LNCaP clone FGC (cell line): Measurements from ENCODE around the gene MYO10.
"Not testable (repeated sequence)": the region's sequence is repeated elsewhere in the genome, so short reads cannot be mapped to it uniquely, and the experiment has no call there.

ENCODE experiments used
- DNase-seq: peaks from one replicate; pipeline ENCODE4 v3.0.0-alpha.2; 2011; ENCODE audit warnings: low read depth
- H3K4me3 ChIP-seq: 2 replicates; pipeline ENCODE4 v1.5.1; 2011; ENCODE audit warnings: mild to moderate bottlenecking, low read depth, low read length, control low read depth
- TF ChIP-seq, protein P1 (sequence below): IDR thresholded peaks from 2 replicates; pipeline ENCODE4 v1.5.1; 2012; ENCODE audit warnings: mild to moderate bottlenecking; ENCODE audit not compliant: control insufficient read depth, insufficient read depth; ENCODE audit errors: extremely low read depth

The MYO10 gene

DNA sequence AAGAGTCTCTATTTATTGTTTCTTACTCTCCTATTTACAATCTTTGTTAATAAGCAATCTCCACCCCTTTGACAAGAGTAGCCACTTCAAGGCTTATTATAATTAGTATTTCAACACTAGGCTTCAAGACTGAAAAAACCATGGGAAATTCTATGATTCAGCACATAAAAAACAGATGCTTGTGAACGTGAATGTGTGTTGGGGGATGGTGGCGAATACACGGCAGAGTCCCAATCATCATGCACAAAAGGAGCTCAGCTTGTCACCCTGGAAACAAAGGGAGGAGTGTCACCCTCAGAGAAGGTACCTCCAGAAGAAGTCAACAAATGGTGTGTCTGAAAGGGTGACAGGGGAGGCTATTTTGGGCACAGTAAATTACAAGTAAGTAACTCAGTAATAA is 162.1 kb downstream of the MYO10 start:
- DNase-seq: no peak
- TF ChIP-seq, protein P1, sequence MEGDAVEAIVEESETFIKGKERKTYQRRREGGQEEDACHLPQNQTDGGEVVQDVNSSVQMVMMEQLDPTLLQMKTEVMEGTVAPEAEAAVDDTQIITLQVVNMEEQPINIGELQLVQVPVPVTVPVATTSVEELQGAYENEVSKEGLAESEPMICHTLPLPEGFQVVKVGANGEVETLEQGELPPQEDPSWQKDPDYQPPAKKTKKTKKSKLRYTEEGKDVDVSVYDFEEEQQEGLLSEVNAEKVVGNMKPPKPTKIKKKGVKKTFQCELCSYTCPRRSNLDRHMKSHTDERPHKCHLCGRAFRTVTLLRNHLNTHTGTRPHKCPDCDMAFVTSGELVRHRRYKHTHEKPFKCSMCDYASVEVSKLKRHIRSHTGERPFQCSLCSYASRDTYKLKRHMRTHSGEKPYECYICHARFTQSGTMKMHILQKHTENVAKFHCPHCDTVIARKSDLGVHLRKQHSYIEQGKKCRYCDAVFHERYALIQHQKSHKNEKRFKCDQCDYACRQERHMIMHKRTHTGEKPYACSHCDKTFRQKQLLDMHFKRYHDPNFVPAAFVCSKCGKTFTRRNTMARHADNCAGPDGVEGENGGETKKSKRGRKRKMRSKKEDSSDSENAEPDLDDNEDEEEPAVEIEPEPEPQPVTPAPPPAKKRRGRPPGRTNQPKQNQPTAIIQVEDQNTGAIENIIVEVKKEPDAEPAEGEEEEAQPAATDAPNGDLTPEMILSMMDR: no peak
- H3K4me3 ChIP-seq: no peak overlapping the region

DNA sequence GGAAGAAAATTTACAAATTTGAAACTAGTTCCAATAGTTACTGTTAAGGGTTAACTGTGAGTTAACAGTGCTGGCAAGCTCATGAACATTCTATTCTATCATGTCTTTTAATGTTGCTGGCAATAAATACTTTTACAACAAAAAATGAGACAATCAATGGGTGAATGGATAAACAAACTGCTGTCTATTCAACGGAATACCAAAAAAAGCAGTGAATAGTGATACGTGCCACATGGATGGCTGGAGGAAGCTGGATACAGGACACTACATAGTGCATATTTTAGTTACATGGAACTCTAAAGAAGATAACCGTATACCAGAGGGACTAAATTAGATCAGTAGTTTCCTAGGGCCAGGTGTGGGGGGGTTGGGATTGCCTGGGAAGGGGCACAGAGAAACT is 163.5 kb downstream of the MYO10 start:
- TF ChIP-seq, protein P1: no peak
- DNase-seq: no peak
- no peak overlapping the region for H3K4me3 ChIP-seq

DNA sequence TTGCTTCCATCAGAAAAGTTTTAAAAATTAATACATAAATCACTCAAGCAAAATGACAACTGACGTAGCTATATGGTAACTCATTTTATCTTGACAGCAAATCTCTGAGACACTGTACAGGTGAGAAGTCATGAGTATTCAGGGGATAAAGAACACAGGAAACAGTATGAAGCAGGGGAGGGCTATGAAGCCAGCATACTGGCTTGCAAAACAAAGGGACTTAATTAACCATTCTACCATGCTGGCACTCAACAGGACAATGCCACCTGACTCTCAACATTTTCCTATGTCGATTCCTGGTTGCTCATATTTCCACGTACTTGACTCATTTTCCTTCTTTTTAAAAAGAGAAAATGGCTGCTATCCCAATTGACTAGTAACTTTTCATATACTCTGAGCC is 167.9 kb downstream of the MYO10 start:
- TF ChIP-seq, protein P1: no peak
- no peak overlapping the region for H3K4me3 ChIP-seq
- no peak for DNase-seq

DNA sequence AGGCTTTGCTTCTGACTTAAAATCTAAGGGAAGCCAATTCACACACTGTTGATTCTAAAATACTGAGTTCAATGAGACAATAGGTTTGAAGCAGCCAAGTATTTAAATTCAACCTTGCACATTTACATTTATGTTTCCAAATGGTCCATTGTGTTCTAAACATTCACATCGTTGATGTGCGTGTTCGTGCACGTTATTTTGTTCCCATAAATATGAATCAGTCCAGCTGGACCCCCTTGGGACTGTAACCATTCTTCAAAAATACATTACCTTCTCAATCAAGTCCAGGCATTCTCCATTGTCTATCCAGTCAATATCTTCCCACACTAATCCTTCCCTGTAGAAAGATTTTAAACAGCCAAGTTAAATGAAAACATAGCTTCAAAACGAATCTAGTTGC is 172.9 kb downstream of the MYO10 start:
- H3K4me3 ChIP-seq: no peak overlapping the region
- TF ChIP-seq, protein P1: no peak

DNA sequence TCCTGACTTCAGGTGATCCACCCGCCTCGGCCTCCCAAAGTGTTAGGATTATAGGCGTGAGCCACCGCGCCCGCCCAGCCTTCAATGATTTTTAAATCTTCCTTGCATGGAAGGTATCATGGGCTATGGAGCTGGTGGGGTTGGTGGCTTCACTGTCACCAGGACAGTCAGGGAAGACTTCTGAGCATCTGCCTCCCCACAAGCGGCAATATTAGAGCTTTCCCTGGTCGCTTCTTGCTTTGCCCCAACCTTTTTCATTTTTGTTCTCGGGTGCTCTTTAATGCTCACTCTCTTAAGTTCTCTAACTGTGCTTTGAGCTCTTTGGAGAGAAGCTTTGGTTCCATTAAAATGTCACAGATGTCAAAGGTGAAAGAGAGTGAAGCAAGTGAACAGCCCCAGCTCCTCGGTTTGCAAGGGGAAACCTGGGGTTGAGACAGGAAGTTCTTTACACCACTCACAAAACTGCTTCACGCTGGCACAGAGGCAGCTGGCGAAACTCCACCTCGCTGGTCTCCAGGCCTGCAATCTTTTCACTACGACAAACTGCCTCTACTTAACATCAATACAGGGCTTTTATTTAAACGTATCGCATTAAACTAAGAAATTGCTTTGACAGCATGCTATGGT is 176.8 kb downstream of the MYO10 start:
- TF ChIP-seq, protein P1: no peak
- no peak overlapping the region for H3K4me3 ChIP-seq
- no peak for DNase-seq

More for the DNA sequence above, 172.9 kb downstream of the MYO10 start:
- DNase-seq: no peak

DNA sequence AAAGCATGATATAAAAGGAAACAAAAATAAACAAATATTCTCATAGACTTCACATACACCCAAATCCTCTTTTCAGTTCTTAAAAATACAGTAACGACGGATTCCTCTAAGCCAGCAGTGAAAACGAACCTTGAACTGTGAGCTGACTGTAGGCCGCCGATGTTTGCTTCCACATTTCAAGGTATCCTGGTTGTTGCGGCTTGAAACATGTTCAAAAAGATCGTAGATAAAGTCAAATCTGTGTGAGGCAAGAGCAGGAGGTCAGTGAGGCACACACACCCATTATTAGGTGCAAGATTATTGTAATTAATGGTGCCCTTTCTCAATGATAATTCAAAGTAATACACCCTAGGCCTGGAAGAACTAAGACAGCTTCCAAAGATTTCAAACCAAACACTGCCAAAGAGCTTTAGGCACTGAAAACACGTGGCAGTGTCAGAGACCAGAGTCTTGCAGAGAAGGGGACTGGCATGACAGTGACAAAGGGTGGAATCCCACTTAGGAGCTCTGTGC is 178.0 kb downstream of the MYO10 start:
- DNase-seq: no peak
- TF ChIP-seq, protein P1: no peak
- no peak overlapping the region for H3K4me3 ChIP-seq

DNA sequence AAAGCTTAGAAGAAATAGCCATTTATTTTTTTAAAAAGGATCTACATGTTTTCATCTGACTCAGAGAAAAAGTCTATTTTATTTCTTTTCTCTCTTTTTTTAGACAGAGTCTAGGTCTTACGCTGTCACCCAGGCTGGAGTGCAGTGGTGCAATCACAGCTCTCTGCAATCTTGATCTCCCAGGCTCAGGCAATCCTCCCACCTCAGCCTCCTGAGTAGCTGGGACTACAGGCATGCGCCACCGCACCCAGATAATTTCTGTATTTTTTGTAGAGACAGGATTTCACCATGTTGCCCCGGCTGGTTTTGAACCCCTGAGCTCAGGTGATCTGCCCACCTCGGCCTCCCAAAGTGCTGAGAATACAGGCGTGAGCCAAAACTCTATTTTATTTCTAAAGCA is 178.5 kb downstream of the MYO10 start:
- DNase-seq, H3K4me3 ChIP-seq: not testable (repeated sequence)
